CD1c-positive myeloid dendritic cell (primary cell): ENCODE measurements around the gene F8A3.
"Not testable (repeated sequence)": the region's sequence is repeated elsewhere in the genome, so short reads cannot be mapped to it uniquely, and the experiment has no call there.

ENCODE experiments used
- DNase-seq: peaks from one replicate; pipeline ENCODE4 v3.0.0-alpha.2; 2016; ENCODE audit errors: extremely low spot score

The F8A3 gene

DNA sequence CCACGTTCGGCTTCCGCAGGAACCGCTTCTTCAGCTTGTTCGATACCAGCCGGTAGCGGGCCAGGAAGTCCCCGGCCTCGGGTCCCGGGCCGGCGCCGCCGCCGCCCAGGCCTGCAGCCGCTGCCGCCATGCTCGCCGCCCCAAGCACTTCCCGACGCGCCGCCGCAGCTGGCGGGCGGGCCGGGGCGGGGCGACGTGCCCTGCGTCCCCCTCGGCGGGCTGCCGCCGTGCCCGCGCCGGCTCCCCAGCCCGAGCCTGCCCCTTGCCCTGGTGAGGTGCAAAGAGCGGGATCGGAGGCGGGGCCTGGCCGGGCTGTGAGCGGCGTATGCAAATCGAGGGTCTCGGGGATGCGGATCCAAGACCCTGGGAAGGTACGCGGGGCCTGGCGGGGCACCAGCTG lies at the start of gene F8A3:
Gene F8A3 (minus strand): TSS at position 150 of the 400 bp plus-strand sequence. CDS start 20 bp downstream, at position 130.
- DNase-seq: not testable (repeated sequence)

DNA sequence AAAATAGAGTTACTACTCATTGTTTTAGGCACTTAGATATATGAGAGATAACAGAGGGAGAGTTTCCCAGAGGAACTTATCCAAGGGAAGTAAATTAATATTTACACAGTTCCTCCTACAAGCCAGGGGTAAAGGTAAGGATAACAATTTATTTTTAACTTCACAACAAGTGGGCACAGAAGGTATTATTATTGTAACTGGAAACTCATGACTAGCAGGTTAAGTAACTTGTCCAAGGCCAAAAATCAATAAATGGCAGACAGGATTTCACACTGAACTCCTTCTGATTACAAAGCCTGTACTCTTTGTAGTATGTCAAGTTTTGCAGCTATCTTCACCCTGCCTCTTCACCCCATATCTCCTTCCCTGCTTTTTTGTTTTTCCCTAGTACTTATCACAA lies 46.9 kb upstream of the F8A3 start:
- no peak for DNase-seq

DNA sequence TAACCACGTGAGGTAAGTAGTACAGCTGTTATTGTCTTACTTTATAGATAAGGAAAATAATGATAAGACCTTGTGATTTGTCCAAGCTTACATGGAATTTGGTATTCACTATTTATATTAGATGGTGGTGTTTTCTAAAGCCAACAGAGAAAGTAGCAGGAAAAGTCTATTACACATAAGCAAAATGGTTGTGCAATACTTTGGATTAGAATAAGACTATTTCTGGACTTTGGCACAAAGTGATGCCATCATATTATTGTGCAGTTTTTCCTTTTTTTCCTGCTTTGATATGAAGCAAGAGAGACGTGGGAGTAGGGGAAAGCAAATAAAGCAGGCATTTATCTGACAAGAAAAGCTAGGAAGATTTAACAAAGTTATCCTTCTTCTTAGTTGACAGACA lies 36.7 kb upstream of the F8A3 start:
- not testable (repeated sequence) for DNase-seq

DNA sequence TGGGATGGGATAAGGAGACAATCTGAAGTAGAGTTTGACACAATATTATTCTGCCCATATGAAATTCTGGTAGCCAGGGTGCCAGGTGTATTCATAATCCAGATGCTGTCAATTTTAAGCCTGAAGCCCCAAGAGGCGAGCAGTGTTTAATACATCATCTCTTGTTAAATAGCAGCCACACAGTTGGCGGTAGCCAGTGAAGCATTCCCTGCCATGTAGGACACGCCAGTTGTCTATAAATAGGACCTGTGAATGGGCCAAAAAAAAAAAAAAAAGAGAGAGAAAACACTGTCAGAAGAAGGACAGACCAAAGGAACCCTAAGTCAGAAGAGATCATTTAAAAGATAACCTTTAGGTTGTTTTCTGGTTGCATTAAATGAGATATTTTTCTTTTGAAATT lies 33.0 kb upstream of the F8A3 start:
- not testable (repeated sequence) for DNase-seq

DNA sequence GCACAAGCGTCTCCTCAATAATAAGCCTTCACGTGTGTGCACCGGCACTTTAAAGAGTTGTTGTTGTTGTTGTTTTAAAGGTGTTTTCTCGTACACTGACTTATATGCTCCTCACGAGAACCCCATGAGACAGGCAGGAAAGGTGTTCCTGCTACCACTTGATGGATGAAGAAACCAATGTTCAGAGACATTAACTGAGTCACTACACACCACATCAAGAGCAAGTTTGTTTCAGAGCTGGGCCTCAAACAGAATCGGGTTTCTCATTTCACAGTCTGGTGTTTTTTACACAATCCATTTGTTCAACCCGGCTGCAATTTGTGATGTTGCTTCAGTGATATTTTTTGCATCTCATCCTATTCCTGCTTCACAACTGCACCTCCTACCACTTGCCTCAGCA lies 18.7 kb upstream of the F8A3 start:
- not testable (repeated sequence) for DNase-seq

DNA sequence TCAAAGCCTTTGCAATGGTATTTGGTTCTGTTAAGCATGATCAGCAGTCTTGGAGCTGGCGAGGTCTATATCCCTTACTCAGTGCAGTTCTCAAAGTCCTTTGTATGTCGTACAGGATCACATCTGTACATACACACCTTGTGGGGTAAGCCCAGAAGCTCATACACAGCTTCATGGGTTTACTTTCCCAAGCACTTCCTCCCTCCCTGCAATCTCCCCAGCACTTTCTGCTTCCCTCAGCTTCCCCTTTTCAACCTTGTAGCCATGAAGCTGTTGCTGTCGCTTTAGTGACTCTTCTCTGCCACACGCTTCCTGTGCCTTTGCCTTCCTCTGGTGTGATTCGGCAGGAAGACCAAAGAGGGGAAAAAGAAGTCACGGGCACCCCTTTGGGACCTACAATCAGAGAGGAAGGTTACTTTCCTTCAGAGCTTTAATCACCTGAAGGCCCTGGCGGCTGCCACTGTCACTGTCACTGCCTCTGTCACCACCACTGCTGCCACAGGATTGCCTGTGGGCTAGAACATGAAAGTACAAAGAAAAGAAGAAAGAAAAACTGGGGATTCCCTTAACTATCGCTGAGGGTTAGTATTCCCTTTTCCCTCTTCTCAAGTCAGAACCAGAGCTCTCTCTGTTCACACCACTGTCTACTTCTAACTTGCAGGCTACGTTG lies 8.0 kb upstream of the F8A3 start:
- DNase-seq: not testable (repeated sequence)

DNA sequence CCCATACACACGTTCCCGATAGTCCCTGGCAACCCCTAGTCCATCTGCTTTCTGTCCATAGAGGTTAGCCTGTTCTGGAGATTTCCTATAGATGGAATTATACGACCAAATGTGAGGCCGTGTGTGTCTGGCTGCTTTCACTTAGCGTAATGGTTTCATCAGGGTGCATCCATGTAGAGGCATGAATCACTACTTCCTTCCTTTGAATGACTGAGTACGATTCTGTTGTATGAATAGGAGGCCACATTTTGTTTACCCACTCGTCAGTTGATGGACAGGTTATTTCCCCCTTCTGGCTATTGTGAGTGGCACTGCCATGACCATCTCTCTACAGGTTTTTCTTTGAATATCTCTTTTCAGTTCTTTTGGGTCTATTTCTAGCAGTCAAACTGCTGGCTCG lies 2.1 kb upstream of the F8A3 start:
- not testable (repeated sequence) for DNase-seq

DNA sequence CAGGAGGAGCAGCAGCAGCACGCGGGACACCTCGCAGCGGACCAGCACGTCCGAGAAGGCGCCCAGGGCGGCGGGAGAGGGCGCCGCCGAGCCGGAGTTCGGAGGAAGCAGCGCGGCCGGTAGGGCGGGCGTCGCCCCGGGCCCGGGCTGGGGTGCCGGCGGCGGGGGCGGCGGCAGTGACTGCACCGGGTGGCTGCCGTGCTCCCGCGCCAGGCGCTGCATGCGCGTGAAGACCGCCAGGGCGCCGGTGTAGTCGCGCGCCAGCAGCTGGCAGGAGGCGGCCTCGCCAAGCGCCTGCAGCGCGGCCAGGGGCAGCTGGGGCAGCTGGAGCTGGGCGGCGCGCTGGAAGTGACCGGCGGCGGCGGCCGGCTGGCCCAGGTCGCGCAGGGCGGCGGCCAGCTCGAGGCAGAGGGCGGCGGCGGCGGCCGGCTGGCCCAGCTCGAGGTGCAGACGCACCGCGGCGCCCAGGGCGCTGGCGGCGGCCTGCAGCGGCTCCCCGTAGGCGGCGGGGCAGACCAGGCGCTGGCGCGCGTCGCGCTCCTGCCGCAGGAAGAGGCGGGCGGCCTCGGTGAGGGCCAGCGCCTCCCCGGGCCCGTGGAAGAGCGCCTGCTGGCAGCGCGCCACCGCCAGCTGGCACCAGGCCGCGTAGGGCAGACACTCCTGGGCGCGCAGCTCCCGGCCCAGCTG lies 516 bp downstream of the F8A3 start:
- DNase-seq: not testable (repeated sequence)

DNA sequence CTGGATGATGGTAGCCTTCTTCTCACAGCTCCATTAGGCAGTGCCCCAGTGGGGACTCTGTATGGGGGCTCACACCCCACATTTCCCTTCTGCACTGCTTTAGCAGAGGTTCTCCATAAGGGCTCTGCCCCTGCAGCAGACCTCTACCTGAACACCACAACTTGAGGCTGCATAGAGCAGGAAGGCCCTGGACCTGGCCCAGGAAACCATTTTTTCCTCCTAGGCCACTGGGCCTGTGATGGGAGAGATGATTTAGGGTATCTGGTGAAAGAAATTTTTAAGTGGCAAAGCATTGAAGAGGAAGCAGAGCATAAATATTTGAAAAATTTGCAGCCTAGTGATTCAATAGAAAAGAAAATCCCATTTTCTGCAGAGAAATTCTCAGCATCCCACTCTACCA lies 17.3 kb downstream of the F8A3 start:
- DNase-seq: no peak

DNA sequence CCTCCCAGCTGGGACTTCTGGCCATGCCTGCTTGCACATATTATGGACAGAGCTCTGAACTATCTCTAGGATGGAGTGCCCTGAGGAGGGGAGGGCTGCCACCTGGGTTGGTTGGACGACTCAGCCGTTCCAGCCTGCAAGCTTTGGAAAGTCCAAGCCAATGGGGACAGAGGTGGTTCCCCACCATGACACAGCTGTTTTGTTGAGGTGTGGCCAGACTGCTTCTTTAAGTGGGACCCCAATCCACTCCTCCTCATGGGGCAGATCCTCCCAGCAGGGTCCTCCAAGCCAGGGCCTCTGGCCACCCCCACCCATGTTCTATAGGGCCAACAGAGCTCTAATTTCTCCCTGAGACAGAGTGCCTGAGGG lies 22.7 kb downstream of the F8A3 start:
- DNase-seq: no peak

DNA sequence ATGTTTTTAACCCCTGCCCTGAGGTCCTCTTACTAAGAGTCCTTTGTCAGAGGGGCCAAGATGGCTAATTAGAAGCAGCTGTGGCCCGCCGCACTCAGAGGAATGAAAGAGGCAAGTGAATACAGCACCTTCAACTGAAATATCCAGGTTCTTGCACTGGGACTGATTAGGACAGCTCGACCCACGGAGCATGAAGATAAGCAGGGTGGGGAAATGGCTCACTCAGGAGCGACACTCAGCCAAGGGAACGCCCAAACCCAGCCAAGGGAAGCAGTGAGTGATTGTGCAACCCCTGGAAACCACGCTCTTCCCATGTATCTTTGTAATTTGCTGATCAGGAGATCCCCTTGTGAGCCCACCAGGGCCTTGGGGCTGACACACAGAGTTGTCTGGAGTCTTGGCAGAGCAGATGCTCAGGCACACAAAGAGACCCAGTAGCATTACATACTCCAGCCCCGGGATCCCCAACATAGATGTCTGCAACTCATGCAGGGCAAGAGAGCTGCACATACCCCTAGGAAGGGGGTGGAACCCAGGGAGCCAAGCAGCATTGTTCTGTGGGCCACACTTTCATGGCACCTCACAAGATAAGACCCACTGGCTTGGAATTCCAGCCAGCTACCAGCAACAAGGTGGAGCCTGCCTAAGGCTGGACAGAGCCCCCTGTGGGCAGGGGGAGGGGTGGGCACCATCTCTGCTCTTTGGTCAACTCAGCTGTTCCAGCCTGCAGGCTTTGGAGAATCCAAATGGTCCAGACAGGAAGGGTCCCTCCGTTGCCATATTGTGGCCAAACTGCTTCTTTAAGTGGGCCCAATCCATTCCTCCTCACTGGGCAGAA lies 23.3 kb downstream of the F8A3 start:
- peak; percentile 1 for DNase-seq

DNA sequence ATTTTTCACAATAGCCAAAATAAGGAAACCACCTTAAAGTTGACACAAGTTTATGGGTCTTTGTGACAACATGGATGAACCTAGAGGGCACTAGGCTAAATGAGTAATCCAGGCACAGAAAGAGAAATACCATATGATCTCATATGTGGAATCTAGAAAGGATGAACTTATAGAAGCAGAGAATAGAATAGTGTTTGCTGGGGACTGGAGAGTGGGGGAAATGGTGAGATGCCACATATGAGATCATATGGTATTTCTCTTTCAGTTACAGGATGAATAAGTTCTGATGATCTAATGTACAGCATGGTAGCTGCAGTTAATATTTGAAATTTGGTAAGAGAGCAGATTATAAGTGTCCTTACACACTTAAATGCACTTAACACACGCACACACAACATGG lies 40.7 kb downstream of the F8A3 start:
- no peak for DNase-seq
